GF-D8 (cell line): ENCODE results near the gene MMD2.
A peak's percentile ranks its signal among the peaks of the same experiment; 100 is the strongest.
"Not testable (repeated sequence)": the region's sequence is repeated elsewhere in the genome, so short reads cannot be mapped to it uniquely, and the experiment has no call there.

Experiments used
- DNase-seq: peaks from one replicate; lab custom pipeline; 2025; lab: John Stamatoyannopoulos, UW

Gene MMD2

GRCh38 chr7:4894482-4894881 is 64.5 kb downstream of the MMD2 start:
- DNase-seq: no peak

- DNase-seq: no peak
Observed at GRCh38 chr7:4893929-4894475, 65.0 kb downstream of the MMD2 start.

GRCh38 chr7:4893188-4893587 is 65.8 kb downstream of the MMD2 start:
- not testable (repeated sequence) for DNase-seq

- DNase-seq: not testable (repeated sequence)
Observed at GRCh38 chr7:4891522-4891921, 67.5 kb downstream of the MMD2 start.

GRCh38 chr7:4889682-4890081 is 69.3 kb downstream of the MMD2 start:
- no peak for DNase-seq

- no peak for DNase-seq
Observed at GRCh38 chr7:4888161-4888560, 70.8 kb downstream of the MMD2 start.

- no peak for DNase-seq
Observed at GRCh38 chr7:4886671-4887070, 72.3 kb downstream of the MMD2 start.

GRCh38 chr7:4885317-4885807 is 73.6 kb downstream of the MMD2 start:
- no peak for DNase-seq

- DNase-seq: no peak
Observed at GRCh38 chr7:4884164-4884563, 74.8 kb downstream of the MMD2 start.

GRCh38 chr7:4883372-4884144 is 75.4 kb downstream of the MMD2 start, which contains the start of gene RADIL:
Gene RADIL (minus strand): TSS chr7:4883716. CDS start chr7:4878139, 5,577 bp downstream.
- DNase-seq: peak; percentile 32

- DNase-seq: no peak
Observed at GRCh38 chr7:4883033-4883371, 76.0 kb downstream of the MMD2 start.

GRCh38 chr7:4882169-4883032 is 76.6 kb downstream of the MMD2 start:
- no peak for DNase-seq

- DNase-seq: no peak
Observed at GRCh38 chr7:4880218-4880617, 78.8 kb downstream of the MMD2 start.

GRCh38 chr7:4879396-4880081 is 79.4 kb downstream of the MMD2 start:
- DNase-seq: no peak

GRCh38 chr7:4878336-4879335 is 80.4 kb downstream of the MMD2 start:
- DNase-seq: no peak

GRCh38 chr7:4876586-4876985 is 82.4 kb downstream of the MMD2 start:
- DNase-seq: no peak

GRCh38 chr7:4875391-4875790 is 83.6 kb downstream of the MMD2 start:
- no peak for DNase-seq

- DNase-seq: no peak
Observed at GRCh38 chr7:4873071-4873944, 85.7 kb downstream of the MMD2 start.

GRCh38 chr7:4871930-4872675 is 86.9 kb downstream of the MMD2 start:
- no peak for DNase-seq
